Astrocyte (in vitro differentiated cells and primary cell): ENCODE results near the gene TBC1D8.

Experiments used
- CTCF ChIP-seq: IDR thresholded peaks from 2 replicates; pipeline ENCODE4 v1.5.1; 2011; ENCODE audit warnings: low read depth, mild to moderate bottlenecking, inconsistent platforms, low read length, moderate library complexity; ENCODE audit not compliant: insufficient read depth
- EZH2 ChIP-seq: IDR thresholded peaks from 2 replicates; pipeline ENCODE4 v1.6.1; 2012; ENCODE audit warnings: mild to moderate bottlenecking, low read length, inconsistent platforms; ENCODE audit not compliant: insufficient read depth

GRCh38 chr2:101112772-101113157 lies 38.4 kb downstream of the TBC1D8 start:
- TF ChIP-seq CTCF = no peak
- TF ChIP-seq EZH2 = no peak
